SK-MEL-5 (cell line): ENCODE data around the gene RNU6-1. TPM values are rescaled to one million over a fixed set of nuclear protein-coding genes. Genes with fewer than 3 reads are reported as not detected.

Source experiments
- DNase-seq: peaks from one replicate; pipeline ENCODE4 v3.0.0-alpha.2; 2016; ENCODE audit warnings: low read depth, low spot score
- in situ Hi-C: cut with HindIII; loops from 2 replicates; pipeline ENCODE4 v1.10.0; 2016; ENCODE audit warnings: low sequenced_read_pairs, high pct_unique_total_duplicates, low pct_unique_long_range_greater_than_20kb
- total RNA-seq: library from RNA; depleted of rRNA; stranded (reverse); fragments of >200 nt; shearing (Covaris generic); gene quantifications from 2 replicates; pipeline ENCODE4 v1.2.3, GENCODE V29; 2014

The RNU6-1 gene
- total RNA-seq, 1 experiment from 2014 or later = not detected

DNA sequence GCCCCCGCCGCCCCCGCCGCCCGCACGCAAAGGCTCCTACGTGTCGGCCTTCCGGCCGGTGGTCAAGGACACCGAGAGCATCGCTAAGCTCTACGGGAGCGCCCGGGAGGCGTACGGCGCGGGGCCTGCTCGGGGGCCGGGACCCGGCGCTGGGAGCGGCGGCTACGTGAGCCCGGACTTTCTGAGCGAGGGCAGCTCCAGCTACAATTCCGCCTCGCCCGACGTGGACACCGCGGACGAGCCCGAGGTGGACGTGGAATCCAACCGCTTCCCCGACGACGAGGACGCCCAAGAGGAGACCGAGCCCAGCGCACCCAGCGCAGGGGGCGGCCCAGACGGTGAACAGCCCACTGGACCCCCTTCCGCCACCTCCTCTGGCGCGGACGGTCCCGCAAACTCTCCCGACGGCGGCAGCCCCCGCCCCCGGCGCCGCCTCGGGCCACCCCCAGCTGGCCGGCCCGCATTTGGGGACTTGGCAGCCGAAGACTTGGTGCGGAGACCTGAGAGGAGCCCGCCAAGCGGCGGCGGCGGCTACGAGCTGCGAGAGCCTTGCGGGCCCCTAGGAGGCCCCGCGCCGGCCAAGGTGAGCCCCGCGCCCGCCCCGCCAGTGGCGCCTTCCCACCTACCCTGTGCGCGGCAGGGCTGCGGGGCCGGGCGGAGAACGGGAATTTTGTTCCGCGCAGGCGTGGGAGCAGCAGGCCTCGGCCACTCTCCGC lies 12.1 kb downstream of the RNU6-1 start:
- in situ Hi-C loops = no loop called here
- DNase-seq = no peak

- no peak for DNase-seq
- in situ Hi-C loops = no loop called here
Measured at GRCh38 chr15:67826717-67827561, 12.9 kb downstream of the RNU6-1 start.

GRCh38 chr15:67825881-67826716 lies 13.7 kb downstream of the RNU6-1 start:
- no peak for DNase-seq
- in situ Hi-C loops = no loop called here

- no peak for DNase-seq
- in situ Hi-C loops = no loop called here
Measured at GRCh38 chr15:67824976-67825880, 14.6 kb downstream of the RNU6-1 start, which contains the start of gene SKOR1. Gene SKOR1 (plus strand): TSS chr15:67825509. CDS start chr15:67825603, 94 bp downstream.

- no peak for DNase-seq
Measured at GRCh38 chr15:67824197-67824968, 15.5 kb downstream of the RNU6-1 start.

DNA sequence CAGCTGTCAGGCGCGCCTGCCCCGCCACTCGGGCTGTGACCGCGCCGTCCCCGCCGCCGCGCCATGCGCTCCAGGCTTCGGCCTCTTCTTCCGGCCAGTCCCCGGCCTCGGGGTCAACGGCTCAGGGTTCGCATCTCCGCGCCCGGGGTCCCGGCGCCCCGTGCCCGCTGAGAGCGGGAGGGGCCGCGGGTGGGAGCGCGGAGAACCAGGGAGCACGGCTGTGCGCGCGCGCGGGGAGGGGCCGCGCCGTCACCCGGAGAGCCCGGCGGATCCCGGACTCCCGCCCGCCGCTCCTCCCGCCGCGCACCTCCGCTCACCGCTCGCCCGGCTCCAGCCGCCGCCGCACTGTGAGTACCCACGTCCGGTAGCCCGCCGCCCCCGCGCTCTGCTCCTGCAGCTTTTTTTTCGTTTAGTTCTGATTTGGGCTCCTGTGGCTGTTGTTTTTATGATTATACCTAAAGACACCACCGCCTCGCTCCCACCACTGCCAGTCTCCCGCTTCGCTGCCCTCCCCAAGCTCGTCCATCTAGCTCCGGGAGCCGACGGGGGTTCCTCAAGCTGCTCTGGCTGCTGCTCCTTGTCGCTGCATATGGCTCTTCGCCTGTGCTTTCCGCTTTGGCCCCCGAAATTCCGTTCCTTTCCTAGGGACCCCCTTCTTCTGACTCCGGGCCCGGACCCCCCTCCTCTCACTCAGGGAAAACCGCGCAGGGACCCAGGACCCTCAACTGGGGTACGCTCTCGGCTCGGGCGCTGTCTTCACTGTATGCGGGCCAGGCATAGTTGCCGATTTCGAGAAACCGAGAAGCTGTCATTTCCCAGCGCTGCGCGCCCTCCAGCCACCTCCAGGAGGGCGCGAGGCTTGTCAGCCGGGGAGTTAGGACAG lies 16.3 kb downstream of the RNU6-1 start:
- in situ Hi-C loops = no loop called here
- DNase-seq = no peak

More at GRCh38 chr15:67824197-67824968, 15.5 kb downstream of the RNU6-1 start:
- in situ Hi-C loops = no loop called here

DNA sequence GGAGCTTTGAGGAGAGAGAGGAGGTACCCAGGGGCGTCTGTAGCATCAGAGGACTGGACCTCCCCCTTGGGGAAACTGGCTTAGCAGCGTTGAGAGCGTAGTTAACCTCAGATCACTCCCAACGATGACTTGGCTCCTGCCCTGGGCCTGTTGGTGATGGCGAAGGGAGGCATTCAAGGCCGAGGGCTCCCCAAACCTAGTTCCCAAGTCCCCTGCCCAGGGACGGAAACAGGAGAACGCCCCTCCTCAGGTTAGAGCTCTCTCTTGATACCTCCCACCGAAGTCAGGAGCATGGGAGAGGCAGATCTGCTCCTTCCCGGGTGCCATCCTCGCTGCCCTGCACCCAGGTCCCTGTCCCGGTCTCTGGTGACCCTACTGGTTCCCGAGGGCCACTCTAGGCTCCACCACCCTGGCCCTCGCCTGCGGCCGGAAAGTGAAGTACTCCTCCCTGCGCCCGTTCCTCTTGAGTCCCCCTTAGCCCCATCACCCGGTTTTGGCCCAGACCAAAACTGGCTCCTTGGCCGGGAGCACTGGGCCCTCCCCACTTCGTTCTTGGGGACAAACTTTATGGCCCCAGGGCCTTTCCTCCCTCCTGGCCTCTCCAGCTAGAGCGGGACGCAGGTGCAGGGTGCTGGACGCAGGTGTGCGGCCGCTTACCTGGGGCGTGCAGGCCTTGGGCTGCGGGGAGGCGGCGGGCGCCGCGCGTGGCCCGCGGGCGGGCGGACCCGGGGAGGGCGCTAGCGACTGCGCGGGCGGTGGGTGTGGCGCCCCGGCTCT lies 17.1 kb downstream of the RNU6-1 start:
- in situ Hi-C loops = no loop called here
- no peak for DNase-seq

DNA sequence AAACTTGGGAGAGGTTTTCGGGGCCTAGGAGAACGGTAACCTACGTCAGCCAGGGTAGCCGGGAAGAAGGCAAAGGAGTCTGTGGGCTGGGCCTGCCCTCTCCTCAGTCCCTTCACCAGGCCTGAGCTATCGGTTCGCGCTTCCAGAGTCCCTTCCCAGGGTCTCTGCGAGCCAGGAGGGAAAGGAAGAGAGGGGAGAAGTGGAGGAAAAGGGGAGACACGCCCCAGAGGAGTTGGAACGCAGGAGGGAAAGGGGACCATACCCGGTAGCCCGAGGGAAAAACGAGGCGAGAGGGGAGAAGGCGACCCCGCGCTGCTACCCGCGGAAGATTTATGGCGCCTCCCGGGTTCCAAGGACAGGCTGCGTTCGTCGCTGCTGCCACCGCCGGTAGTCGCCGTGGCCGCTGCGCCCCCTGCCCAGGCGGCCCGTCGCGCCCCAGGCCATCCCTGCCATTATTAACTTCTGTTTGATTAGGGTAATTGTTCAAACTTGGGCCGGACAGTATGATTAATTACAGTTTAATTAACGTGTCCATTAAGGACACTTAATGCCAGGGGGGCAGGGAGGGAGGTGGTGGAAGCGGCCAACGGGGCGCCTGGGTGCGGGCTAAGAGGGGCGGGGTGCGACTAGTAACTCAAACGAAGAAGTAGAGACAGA lies 17.9 kb downstream of the RNU6-1 start:
- in situ Hi-C loops = no loop called here
- DNase-seq = no peak

GRCh38 chr15:67820992-67821783 lies 18.7 kb downstream of the RNU6-1 start:
- in situ Hi-C loops = no loop called here
- DNase-seq = no peak

GRCh38 chr15:67820122-67820991 lies 19.5 kb downstream of the RNU6-1 start:
- DNase-seq = no peak
- in situ Hi-C loops = no loop called here

DNA sequence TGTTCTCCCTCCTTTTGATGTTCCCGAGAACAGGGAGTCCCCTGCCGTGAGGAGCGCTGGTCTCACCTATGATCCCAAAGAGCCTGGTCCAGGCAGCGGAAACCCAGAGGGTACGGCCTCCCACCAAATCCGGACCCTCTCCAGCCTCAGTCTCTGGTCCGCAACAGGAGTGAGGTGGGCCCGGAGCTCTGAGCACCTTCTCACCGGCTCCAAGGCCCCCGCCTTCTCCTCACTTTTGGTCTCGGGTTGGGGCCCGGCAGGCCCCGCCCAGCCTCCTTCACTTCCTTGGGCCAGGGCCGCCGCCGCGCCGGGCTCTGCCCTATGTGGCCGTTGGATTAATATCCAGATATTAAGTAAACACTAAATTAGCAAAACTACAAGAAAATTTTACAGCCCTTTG lies 20.2 kb downstream of the RNU6-1 start:
- DNase-seq = no peak
- in situ Hi-C loops = no loop called here

DNA sequence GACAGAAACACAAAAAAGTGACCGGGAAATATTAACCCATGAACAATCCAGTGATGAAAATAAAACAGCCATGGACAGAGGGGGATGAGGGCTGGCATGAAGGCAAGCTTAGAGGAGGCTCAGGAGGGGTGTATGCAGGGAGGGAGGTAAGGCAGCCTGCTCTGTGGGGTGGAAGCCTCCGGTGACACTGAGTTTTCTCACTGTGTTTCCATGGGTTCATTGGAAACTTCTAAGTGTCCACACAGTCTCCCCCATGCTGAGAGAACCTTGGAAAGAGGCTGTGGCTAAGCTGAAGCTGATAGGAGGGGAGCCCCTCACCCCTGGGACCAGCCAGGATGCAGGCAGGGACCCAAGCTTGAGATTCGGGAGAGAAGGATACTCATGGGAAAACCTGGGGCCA lies 21.4 kb downstream of the RNU6-1 start:
- in situ Hi-C loops = no loop called here
- DNase-seq = no peak

GRCh38 chr15:67816668-67817067 lies 23.2 kb downstream of the RNU6-1 start:
- in situ Hi-C loops = no loop called here
- DNase-seq = no peak
